SK-MEL-5 (cell line): ENCODE data around the gene WSCD2. TPM values are rescaled to one million over a fixed set of nuclear protein-coding genes. Genes with fewer than 3 reads are reported as not detected.
A peak's percentile ranks its signal among the peaks of the same experiment; 100 is the strongest.

Experiments
- DNase-seq: peaks from one replicate; pipeline ENCODE4 v3.0.0-alpha.2; 2016; ENCODE audit warnings: low read depth, low spot score
- in situ Hi-C: cut with HindIII; loops from 2 replicates; pipeline ENCODE4 v1.10.0; 2016; ENCODE audit warnings: low sequenced_read_pairs, high pct_unique_total_duplicates, low pct_unique_long_range_greater_than_20kb
- total RNA-seq: library from RNA; depleted of rRNA; stranded (reverse); fragments of >200 nt; shearing (Covaris generic); gene quantifications from 2 replicates; pipeline ENCODE4 v1.2.3, GENCODE V29; 2014

Gene WSCD2
- total RNA-seq, 1 experiment from 2014 or later, result not detected

- in situ Hi-C loops, result loop anchor here (5.0 kb wide), 1 partner anchor 35 kb away; no protein-coding TSS in a partner anchor
- no peak for DNase-seq
Observed at GRCh38 chr12:108232565-108232964, 103.5 kb downstream of the WSCD2 start.

GRCh38 chr12:108234158-108234557 lies 105.1 kb downstream of the WSCD2 start:
- in situ Hi-C loops, result loop anchor here (5.0 kb wide), 1 partner anchor 37 kb away; no protein-coding TSS in a partner anchor
- peak; percentile 35 for DNase-seq

- DNase-seq, result no peak
- in situ Hi-C loops, result no loop called here
Observed at GRCh38 chr12:108235197-108235984, 106.3 kb downstream of the WSCD2 start.

GRCh38 chr12:108235985-108236263 lies 106.8 kb downstream of the WSCD2 start:
- in situ Hi-C loops, result no loop called here
- peak; percentile 45 for DNase-seq

- no peak for DNase-seq
- in situ Hi-C loops, result no loop called here
Observed at GRCh38 chr12:108236366-108236765, 107.3 kb downstream of the WSCD2 start.

- peak; percentile 68 for DNase-seq
- in situ Hi-C loops, result no loop called here
Observed at GRCh38 chr12:108237272-108237671, 108.2 kb downstream of the WSCD2 start.

GRCh38 chr12:108238474-108238873 lies 109.4 kb downstream of the WSCD2 start:
- DNase-seq, result no peak
- in situ Hi-C loops, result no loop called here

GRCh38 chr12:108239378-108239777 lies 110.3 kb downstream of the WSCD2 start:
- DNase-seq, result peak; percentile 21
- in situ Hi-C loops, result no loop called here

- in situ Hi-C loops, result no loop called here
- DNase-seq, result no peak
Observed at GRCh38 chr12:108240027-108240785, 111.1 kb downstream of the WSCD2 start.

- in situ Hi-C loops, result no loop called here
- DNase-seq, result no peak
Observed at GRCh38 chr12:108240928-108241327, 111.8 kb downstream of the WSCD2 start.

- in situ Hi-C loops, result no loop called here
- peak; percentile 17 for DNase-seq
Observed at GRCh38 chr12:108241986-108242703, 113.1 kb downstream of the WSCD2 start.

GRCh38 chr12:108247130-108247529 lies 118.0 kb downstream of the WSCD2 start:
- in situ Hi-C loops, result no loop called here
- no peak for DNase-seq

- DNase-seq, result no peak
- in situ Hi-C loops, result no loop called here
Observed at GRCh38 chr12:108248011-108248410, 118.9 kb downstream of the WSCD2 start.

GRCh38 chr12:108252523-108252922 lies 123.4 kb downstream of the WSCD2 start:
- in situ Hi-C loops, result no loop called here
- DNase-seq, result no peak

- in situ Hi-C loops, result no loop called here
- no peak for DNase-seq
Observed at GRCh38 chr12:108253540-108253939, 124.5 kb downstream of the WSCD2 start.

GRCh38 chr12:108254030-108254429 lies 124.9 kb downstream of the WSCD2 start:
- in situ Hi-C loops, result no loop called here
- no peak for DNase-seq

- no peak for DNase-seq
- in situ Hi-C loops, result no loop called here
Observed at GRCh38 chr12:108254517-108255251, 125.6 kb downstream of the WSCD2 start.

- in situ Hi-C loops, result no loop called here
- no peak for DNase-seq
Observed at GRCh38 chr12:108255252-108255602, 126.1 kb downstream of the WSCD2 start.
